ENCODE results near the gene GPR17. TPM values are rescaled to one million over a fixed set of nuclear protein-coding genes. Genes with fewer than 3 reads are reported as not detected.

Gene GPR17
- total RNA-seq, 1 experiment from 2014 or later, result 0.35 TPM

DNA sequence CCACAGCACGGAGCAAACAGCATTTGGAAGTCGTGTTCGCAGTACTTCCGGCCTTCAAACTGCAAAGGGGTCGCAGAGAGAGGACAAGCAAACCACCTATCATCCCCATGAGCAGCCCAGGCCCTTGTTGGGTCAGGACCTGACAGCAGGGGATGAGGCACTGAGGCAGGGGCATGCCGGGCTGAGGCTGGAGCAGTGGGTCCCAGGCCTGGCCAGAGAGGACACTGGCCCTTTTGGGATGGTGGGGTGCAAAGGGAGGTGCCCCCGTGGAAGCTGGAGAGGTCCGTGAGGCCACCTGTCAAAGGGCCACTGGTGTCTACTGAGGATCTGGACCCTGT lies 8.9 kb downstream of the GPR17 start:
- TF ChIP-seq, protein P1, sequence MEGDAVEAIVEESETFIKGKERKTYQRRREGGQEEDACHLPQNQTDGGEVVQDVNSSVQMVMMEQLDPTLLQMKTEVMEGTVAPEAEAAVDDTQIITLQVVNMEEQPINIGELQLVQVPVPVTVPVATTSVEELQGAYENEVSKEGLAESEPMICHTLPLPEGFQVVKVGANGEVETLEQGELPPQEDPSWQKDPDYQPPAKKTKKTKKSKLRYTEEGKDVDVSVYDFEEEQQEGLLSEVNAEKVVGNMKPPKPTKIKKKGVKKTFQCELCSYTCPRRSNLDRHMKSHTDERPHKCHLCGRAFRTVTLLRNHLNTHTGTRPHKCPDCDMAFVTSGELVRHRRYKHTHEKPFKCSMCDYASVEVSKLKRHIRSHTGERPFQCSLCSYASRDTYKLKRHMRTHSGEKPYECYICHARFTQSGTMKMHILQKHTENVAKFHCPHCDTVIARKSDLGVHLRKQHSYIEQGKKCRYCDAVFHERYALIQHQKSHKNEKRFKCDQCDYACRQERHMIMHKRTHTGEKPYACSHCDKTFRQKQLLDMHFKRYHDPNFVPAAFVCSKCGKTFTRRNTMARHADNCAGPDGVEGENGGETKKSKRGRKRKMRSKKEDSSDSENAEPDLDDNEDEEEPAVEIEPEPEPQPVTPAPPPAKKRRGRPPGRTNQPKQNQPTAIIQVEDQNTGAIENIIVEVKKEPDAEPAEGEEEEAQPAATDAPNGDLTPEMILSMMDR (conservative IDR thresholded peaks at IDR 0.05), result no peak
- no CpG with 5 or more reads among the region's 8 CpGs for WGBS (ENCODE audit: extremely low coverage, insufficient read length, low lambda C conversion rate)
- Histone ChIP-seq H3K18ac (ENCODE audit: insufficient read length, low read depth, low read length) (no peak overlapping the region), H3K79me2 (ENCODE audit: insufficient read depth, low read length) (no peaks in the 10 kb centered on the region), H4K8ac (replicated peaks; ENCODE audit: insufficient read length, low read depth, low read length) (no peak overlapping the region), H3K23me2 (ENCODE audit: insufficient read length, low read depth, low read length, poor library complexity, severe bottlenecking) (no peaks in the 10 kb centered on the region), H2BK120ac (ENCODE audit: low read depth, low read length, poor library complexity, severe bottlenecking) (no peak overlapping the region), H2BK15ac (ENCODE audit: low read depth, low read length) (no peak overlapping the region), H3K9me3 (ENCODE audit: control insufficient read depth, low read depth, low read length) (no peaks in the 10 kb centered on the region), H2BK12ac (ENCODE audit: insufficient read length, low read depth, low read length) (no peak overlapping the region), H3K23ac (ENCODE audit: insufficient read length, low read depth, low read length) (no peak overlapping the region), H2BK5ac (ENCODE audit: insufficient read length, low read length) (no peak overlapping the region), H3K27ac (ENCODE audit: insufficient read length, low read depth, low read length) (no peak overlapping the region), H3K27me3 (ENCODE audit: insufficient read depth, low read length) (no peaks in the 10 kb centered on the region), H3K56ac (ENCODE audit: insufficient read length, low read depth, low read length) (no peak overlapping the region), H3K4ac (ENCODE audit: low read depth, low read length) (no peak overlapping the region), H3K14ac (ENCODE audit: insufficient read depth, low read length) (no peak overlapping the region), H4K91ac (ENCODE audit: insufficient read length, low read depth, low read length) (no peak overlapping the region), H3T11ph (ENCODE audit: low read length) (no peak overlapping the region), H4K20me1 (ENCODE audit: control insufficient read depth, insufficient read depth, insufficient read length) (no peaks in the 10 kb centered on the region), H4K5ac (ENCODE audit: insufficient read length, low read depth, low read length) (no peak overlapping the region), H2AFZ (ENCODE audit: low read length) (no peak overlapping the region), H3K9ac (ENCODE audit: extremely low read depth, insufficient read length, low read length) (no peak overlapping the region), H2AK5ac (ENCODE audit: insufficient read length, low read length) (no peak overlapping the region), H2BK20ac (ENCODE audit: low read depth, low read length, poor library complexity, severe bottlenecking) (no peak overlapping the region), H3K4me2 (ENCODE audit: insufficient read depth, insufficient read length, low read length) (no peak overlapping the region), H3K79me1 (ENCODE audit: insufficient read depth, low read depth, low read length, poor library complexity, severe bottlenecking) (no peaks in the 10 kb centered on the region), H3K4me1 (ENCODE audit: insufficient read depth, low read length) (no peaks in the 10 kb centered on the region)
- H3K27ac Mint-ChIP-seq, result no peak overlapping the region
- H3K4me3 Mint-ChIP-seq, result no peak overlapping the region
- no peak for DNase-seq
- H3K36me3 Mint-ChIP-seq (ENCODE audit: insufficient read depth in 1 of 3, low read depth in 3 of 3), result no peaks in the 10 kb centered on the region; a peak in 2 of 7 replicates
- peaks cover 4% of the 10 kb centered on the region for H3K27me3 Mint-ChIP-seq (ENCODE audit: low read depth)
- H3K9me3 Mint-ChIP-seq, result no peaks in the 10 kb centered on the region
- H3K4me1 Mint-ChIP-seq, result peaks cover 9 to 18% of the 10 kb centered on the region in 2 experiments

Measured in H9 (cell line).